NCI-H2227 (cell line): ENCODE data around the gene CCL2.

Experiments used
- DNase-seq: peaks from one replicate; lab custom pipeline; 2025; ENCODE audit not compliant: unreplicated experiment; lab: John Stamatoyannopoulos, UW

Gene CCL2

GRCh38 chr17:34237458-34237857 lies 17.6 kb upstream of the CCL2 start:
- no peak for DNase-seq

- no peak for DNase-seq
Measured at GRCh38 chr17:34241062-34241461, 14.0 kb upstream of the CCL2 start.

DNA sequence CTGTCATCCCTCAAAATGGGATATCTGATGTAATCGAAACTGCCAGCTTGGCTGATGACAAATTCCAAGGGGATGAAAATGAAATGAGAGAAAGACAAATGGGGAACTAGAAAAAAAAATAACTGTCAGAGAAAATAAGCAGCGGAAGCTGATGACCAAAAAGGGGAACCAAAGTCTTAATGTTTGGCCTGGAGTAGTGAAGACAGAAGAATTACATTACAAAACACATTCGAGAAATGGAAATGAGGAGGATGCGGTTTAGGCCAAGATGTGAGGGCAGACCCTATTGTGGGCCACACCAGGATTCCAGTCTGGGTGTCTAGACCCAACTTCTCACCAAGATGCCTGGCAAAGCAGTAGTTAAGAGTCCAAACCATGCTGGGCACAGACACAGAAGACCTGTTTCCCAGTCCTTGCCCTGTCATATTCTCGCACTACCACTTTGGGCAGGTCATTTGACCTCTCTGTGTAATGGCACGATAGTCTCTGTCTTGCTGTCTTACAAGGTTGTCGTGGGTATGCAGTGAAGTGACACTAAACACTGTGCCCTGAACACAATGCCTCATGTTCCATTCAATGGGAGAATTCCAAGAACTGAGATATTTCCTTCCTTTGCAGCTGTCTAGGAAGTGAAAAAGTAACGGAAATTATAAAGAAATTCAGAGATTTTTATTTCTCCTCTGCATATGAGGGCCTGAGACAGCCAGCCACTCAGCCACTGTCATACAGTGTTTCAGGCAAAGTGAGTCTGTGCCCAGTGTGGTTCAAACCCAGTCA lies 12.3 kb upstream of the CCL2 start:
- DNase-seq: no peak

DNA sequence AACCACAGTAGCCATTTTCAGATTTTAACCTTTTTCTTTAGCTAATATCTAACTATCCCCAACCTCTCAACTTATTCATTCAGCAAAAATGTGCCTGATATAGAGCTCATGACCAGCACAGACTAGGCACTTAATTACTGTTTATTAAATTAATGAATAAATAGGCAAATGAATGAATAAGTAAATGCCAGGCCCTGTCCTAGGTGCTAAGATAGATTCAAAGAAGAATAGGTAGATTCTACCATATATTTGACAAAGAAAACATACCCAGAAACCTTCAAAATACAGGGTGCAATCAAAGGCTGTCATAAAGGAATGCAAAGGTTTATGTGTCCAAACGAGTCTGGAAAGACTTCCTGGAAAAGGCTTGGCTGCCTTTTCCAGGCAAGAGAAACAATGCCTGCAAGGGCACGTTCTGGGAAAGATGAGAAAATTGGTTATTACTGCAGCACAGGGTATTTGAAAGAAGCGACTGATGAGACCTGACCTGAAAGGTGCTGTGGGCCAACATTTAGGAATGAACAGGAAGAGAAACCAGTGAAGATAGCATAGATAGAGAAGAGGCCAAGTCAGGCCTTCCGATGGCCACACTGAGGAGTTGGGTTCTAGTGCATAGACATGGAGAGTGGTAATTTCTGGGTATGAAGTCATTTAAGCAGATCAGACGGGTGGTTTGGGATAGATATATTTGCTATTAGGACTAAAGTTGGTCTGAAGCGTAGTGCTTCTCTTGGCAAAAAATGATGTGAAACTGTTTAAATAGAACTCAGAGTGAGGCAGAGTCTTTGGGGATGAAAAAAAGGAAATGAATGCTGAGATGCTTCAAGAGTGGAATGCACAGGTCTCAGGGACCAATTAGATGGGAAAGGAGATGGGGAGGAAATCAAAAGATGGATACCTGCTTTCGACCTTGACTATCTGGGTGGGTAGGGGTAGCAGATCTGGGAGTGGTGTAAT lies 11.4 kb upstream of the CCL2 start:
- DNase-seq: no peak

DNA sequence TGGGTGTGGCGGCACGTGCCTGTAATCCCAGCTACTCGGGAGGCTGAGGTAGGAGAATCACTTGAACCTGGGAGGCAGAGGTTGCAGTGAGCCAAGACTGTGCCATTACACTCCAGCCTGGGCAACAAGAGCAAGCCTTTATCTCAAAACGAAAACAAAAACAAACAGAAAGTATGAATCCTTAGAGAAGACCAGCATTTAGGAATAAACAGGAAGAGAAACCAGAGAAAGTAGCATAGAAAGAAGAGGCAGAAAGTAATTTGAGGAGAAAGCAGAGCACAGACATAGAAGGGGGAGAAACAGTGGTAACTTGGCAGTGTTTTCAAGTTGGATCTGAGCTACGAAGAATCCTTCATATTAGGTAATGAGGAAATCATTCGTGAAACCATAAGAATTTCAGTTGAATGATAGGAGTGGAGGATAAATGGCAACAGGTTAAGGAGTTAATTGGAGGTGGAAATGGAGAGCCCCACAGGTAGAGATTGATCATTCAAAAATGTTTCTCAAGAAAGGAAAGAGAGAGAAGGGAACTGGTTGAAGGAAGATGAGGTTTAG lies 9.7 kb upstream of the CCL2 start:
- DNase-seq: no peak

DNA sequence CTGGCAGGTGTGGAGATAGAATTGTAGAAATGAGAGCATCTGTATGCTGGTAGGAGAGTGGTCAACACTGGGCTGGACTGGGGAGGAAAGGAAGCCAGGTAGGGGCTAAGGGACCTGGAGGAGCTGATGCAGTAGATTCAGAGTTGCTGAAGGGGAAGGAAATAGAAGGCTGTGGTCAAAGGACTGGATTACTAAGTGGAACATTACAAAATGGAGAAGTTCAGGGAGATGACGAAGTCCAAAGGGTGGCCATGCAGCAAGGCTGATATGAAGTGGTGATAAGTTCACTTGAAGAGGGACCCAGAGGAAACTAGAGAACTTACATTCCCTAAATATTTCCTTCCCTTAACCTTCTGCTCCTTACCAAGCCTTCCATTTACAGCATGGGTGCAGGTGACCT lies 8.6 kb upstream of the CCL2 start:
- no peak for DNase-seq

DNA sequence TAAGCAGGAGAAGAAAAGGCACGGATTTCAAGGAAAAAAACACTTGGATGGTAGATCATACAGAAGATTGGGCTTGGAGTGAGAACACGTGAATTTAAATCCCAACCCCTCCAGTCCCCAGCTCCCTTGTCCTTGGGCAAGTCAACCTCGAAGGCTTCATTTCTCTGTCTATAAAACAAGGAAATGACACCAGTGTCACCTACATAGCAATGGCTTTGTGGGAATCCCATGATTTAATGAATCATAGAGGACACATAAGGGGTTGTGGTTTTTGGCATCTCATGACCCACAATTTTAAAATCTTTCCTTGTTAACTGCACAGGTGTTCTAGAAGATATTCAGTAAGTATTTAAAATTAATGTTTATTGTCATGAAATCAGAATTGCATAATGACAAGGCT lies 8.2 kb upstream of the CCL2 start:
- DNase-seq: no peak

- DNase-seq: no peak
Measured at GRCh38 chr17:34248511-34249024, 6.5 kb upstream of the CCL2 start.

DNA sequence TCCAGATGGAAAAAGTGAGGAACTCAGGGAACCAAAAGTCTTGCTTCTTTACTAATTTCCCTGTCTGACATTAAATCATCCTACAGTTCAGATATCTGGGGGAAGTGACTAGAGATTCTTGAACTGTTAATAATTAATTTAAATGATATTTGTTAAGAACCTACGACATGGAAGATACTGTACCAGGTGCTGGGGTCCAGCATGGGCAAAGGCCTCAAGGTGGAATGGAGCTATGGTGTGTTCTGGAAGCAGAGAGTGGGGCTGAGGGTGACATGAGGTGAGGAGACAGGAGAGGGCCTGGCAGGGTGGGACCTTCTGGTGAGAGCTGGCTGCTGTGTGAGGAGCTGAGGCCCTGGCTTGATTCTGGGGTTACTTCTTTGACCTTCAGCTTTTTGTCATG lies 6.0 kb upstream of the CCL2 start:
- DNase-seq: no peak

- DNase-seq: no peak
Measured at GRCh38 chr17:34249478-34249877, 5.6 kb upstream of the CCL2 start.

GRCh38 chr17:34251186-34251585 lies 3.9 kb upstream of the CCL2 start:
- DNase-seq: no peak

- no peak for DNase-seq
Measured at GRCh38 chr17:34252095-34252443, 3.0 kb upstream of the CCL2 start.

- DNase-seq: no peak
Measured at GRCh38 chr17:34252444-34253138, 2.5 kb upstream of the CCL2 start.

GRCh38 chr17:34253139-34253525 lies 2.0 kb upstream of the CCL2 start:
- no peak for DNase-seq

DNA sequence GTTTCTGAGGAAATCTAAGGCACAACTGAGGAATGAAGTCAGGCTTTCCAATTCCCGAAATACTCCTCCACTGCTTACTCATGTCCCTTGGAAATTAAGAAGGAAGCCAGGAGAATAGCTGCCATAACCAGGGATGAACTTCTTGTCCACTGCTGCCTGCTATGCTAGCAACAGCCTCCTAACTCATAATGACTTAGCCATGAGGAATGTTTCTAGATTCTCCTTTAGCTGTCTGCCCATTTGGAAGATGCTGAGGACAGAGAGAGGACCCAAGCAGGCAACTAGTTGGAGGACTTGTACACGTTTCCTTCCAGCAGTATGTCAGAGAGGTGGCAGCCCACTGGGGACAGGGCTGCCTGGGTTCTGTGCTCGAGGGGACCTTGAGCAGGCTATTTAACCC lies 939 bp upstream of the CCL2 start:
- no peak for DNase-seq

GRCh38 chr17:34255381-34255732 lies 272 bp downstream of the CCL2 start:
- no peak for DNase-seq

DNA sequence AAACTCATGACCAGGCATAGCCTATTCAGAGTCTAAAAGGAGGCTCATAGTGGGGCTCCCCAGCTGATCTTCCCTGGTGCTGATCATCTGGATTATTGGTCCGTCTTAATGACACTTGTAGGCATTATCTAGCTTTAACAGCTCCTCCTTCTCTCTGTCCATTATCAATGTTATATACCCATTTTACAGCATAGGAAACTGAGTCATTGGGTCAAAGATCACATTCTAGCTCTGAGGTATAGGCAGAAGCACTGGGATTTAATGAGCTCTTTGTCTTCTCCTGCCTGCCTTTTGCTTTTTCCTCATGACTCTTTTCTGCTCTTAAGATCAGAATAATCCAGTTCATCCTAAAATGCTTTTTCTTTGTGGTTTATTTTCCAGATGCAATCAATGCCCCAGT lies 756 bp downstream of the CCL2 start:
- no peak for DNase-seq

DNA sequence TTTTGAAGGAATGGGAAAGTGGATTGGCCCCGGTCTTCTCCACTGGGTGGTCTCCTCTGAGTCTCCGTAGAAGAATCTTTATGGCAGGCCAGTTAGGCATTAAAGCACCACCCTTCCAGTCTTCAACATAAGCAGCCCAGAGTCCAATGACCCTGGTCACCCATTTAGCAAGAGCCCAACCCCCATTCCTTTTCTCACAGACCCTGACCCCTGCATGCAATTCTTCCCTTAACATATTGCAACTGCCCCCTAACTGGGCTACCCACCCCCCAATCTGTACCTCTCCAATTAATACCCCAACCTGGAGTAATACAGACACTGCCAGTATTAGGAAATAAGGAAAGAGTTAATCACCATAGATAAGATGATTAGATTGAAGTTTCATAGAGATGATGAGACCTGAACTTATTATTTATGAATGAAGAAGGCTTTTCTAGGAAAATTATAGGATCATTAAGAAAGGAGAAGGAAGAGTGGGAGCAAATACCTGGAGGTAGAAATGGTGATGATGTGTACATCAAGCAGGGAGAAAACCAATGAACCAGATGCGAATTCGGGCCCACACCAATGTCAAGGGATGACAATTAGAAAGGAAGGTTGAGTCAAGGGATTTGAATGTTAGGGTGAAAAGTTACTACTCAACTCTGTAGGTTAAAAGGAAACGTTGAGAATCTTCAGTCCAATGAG lies 2.4 kb downstream of the CCL2 start:
- no peak for DNase-seq

GRCh38 chr17:34257986-34258326 lies 2.9 kb downstream of the CCL2 start:
- DNase-seq: no peak

- DNase-seq: no peak
Measured at GRCh38 chr17:34259146-34259545, 4.1 kb downstream of the CCL2 start.

DNA sequence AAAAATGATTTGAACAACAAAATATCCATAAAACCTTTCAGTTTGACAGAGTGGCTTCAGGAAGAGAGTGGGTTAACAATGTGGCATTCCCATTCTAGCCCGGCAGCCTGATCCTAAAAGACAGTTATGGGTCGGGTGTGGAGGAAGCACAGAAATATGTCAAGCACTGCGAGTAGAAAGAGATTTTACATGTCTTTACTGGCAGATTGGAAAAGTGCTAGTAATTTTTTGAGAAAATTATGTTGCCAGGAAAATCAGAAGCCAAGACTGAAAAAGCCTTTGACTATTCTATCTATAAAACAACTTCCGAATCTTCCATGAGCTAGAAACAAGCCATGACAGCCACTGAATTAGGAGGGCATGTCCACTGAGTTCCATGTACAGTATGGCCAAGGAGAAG lies 5.8 kb downstream of the CCL2 start:
- DNase-seq: no peak
